ENCODE data around the gene MYCN. TPM values are rescaled to one million over a fixed set of nuclear protein-coding genes. Genes with fewer than 3 reads are reported as not detected.

The MYCN gene
- total RNA-seq, 1 donor from 2014 or later: 3.1 TPM

DNA sequence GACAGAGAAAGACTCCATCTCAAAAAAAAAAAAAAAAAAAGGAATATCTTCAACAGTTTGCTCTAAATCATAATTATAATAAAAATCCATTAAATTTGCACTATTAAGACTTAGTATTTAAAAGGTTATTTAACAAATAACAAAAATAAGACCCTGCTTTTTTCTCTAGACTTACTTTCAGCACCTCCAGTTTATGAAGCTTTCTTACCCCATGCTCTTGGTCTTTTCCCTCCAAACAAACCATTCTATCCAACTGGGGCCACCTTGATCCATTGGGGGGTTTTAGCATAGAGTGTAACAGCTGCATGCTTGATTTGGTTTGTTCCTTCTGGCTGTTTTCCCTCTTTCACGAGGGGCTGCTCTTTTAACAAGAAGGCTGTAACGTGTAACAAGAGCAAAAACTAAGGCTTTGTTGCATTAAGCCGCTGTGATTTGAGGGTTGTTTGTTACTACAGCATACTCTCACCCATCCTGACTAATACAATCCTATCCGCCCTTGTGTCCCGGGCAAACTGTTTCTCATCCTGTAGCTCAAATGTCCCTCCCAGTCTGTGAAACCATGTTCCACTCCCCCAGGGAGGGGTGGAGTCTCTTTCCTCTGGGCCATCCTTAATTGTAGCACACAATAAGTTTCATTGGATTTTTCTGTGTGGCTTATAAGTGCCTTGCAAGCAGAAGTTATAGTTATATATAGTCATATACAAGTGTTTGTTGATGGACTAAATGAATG is 9.6 kb upstream of the MYCN start:
- DNase-seq (ENCODE audit: low read depth, low spot score): no peak

GRCh38 chr2:15931319-15931890 is 8.9 kb upstream of the MYCN start:
- DNase-seq (ENCODE audit: low read depth, low spot score): no peak

GRCh38 chr2:15931950-15932349 is 8.4 kb upstream of the MYCN start:
- no peak for DNase-seq (ENCODE audit: low read depth, low spot score)

- DNase-seq (ENCODE audit: low read depth, low spot score): no peak
Measured at GRCh38 chr2:15932394-15933183, 7.8 kb upstream of the MYCN start.

DNA sequence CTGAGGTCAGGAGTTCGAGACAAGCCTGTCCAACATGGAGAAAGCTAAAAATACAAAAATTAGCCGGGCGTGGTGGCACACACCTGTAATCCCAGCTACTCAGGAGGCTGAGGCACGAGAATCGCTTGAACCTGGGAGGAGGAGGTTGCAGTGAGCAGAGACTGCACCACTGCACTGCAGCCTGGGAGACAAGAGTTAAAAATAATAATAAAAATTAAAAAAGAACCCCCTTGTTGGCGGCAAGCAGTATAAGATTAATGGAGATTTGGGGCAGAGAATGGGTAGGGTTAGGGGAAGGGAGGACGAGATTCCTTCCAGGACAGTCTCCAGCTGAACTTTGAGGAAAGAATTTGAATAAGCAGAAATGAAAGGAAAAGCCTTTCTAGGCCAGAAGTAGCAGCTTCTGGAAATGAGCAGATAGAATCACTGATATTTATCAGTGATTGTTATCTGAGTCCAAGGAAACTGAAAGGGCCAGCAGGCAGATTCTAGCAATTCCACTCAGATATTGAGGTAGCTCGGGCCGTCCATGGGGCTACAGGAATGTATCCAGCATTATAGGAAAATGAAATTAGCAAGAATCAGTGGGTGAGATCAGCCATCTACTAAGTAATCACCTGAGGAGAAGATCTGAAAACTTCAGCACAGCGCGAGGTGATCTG is 7.0 kb upstream of the MYCN start:
- no peak for DNase-seq (ENCODE audit: low read depth, low spot score)

- DNase-seq (ENCODE audit: low read depth, low spot score): no peak
Measured at GRCh38 chr2:15934291-15934945, 5.9 kb upstream of the MYCN start.

- no peak for DNase-seq (ENCODE audit: low read depth, low spot score)
Measured at GRCh38 chr2:15935189-15935588, 5.2 kb upstream of the MYCN start.

DNA sequence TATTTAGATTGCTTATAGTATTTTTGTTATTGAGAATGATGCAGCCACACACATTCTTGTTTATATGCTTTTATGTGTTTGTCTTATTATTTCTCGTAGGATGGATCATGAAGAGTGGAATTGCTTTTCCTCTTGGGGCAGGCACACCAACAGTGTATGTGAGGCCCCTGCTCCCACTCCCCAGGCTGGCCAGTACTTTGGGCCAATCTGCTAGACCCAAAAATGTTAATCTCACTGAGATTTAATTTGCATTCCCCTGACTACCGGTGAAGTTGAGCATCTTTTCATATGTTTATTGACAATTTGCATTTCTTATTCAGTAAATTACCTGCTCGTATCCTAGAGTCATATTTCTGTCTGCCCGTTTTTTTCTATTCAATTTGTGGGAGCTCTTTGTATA is 4.7 kb upstream of the MYCN start:
- no peak for DNase-seq (ENCODE audit: low read depth, low spot score)

DNA sequence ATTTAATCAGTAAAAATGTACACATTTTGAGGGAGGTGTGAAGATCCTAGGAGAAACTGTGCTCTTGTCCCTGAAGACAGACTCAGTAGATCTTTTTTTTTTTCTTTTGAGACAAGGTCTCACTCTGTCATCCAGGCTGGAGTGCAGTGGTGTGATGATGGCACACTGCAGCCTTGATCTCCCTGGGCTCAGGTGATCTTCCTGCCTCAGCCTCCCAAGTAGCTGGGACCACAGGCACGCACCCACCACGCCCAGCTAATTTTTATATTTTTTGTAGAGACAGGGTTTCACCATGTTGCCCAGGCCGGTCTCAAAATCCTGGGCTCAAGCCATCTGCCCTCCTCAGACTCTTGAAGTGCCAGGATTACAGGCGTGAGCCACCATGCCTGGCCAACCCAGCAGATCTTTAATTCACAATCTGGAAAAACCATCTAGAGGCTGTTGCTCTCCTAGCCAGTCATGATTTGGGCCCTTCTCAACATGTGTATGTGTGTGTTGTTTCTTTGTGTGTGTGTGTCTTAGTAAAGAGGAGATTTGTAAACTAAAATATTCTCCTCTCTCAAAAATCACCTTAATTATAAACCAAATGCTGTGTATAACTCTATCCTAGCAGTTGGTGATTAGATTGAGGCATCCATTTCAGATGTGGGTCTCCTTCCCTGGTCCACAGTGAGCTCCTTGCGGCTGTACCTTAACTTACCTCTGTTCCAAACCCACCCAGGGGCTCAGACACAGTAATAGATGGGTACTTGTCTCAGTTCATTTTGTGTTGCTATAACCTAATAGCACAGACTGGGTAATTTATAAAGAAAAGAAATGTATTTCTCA is 3.9 kb upstream of the MYCN start:
- no peak for DNase-seq (ENCODE audit: low read depth, low spot score)

GRCh38 chr2:15937105-15937881 is 3.1 kb upstream of the MYCN start:
- no peak for DNase-seq (ENCODE audit: low read depth, low spot score)

- DNase-seq (ENCODE audit: low read depth, low spot score): no peak
Measured at GRCh38 chr2:15937882-15938802, 2.2 kb upstream of the MYCN start.

GRCh38 chr2:15938803-15939555 is 1.4 kb upstream of the MYCN start:
- DNase-seq (ENCODE audit: low read depth, low spot score): no peak

DNA sequence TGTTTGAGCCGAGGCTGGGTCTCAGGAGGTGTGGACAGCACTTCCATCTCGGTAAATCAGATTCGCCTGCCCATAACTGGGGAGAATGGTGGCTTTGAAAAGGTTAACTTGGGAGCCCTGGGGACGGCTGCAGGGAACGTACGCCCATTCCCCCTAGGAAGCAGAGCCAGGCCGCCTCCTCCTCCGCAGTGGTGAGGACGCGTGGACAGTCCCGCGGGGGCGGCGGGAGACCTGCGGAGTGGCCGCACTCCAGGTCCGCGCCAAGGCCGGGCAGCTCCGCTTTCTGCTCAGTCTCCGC is 845 bp upstream of the MYCN start:
- no peak for DNase-seq (ENCODE audit: low read depth, low spot score)

- DNase-seq (ENCODE audit: low read depth, low spot score): no peak
Measured at GRCh38 chr2:15940661-15941480, 521 bp downstream of the MYCN start.

- DNase-seq (ENCODE audit: low read depth, low spot score): no peak
Measured at GRCh38 chr2:15941481-15941850, 1.1 kb downstream of the MYCN start.

- DNase-seq (ENCODE audit: low read depth, low spot score): no peak
Measured at GRCh38 chr2:15941871-15942710, 1.7 kb downstream of the MYCN start.
